GM23338 (cell line): ENCODE results near the gene CUL7.

ENCODE experiments used
- CREB1 ChIP-seq: fragments of 250-450 bp; sonication (Bioruptor Pico); IDR thresholded peaks from 2 replicates; pipeline ENCODE4 v1.5.0; 2020; ENCODE audit warnings: low read depth, mild to moderate bottlenecking, moderate library complexity
- CTCF ChIP-seq, 2 experiments: fragments of 200-600 bp in 1 of 2; sonication (generic) in 1 of 2; conservative IDR thresholded peaks; 2 replicates each; pipeline versions ENCODE4 v1.5.1 to v1.6.1; 2016 to 2017; ENCODE audit warnings: antibody characterized with exemption in 2 of 2, low read depth in 2 of 2, mild to moderate bottlenecking in 2 of 2, moderate library complexity in 1 of 2
- EZH2 ChIP-seq: fragments of 200-600 bp; sonication (generic); IDR thresholded peaks from one replicate; pipeline ENCODE4 v1.8.0; 2017; ENCODE audit warnings: antibody characterized with exemption, mild to moderate bottlenecking, low read depth; ENCODE audit not compliant: unreplicated experiment
- JUNB ChIP-seq: IDR thresholded peaks from one replicate; pipeline ENCODE4 v1.6.1; 2016; ENCODE audit warnings: antibody characterized with exemption; ENCODE audit not compliant: unreplicated experiment
- NANOG ChIP-seq: IDR thresholded peaks from 2 replicates; pipeline ENCODE4 v1.6.1; 2016; ENCODE audit warnings: antibody characterized with exemption, borderline replicate concordance
- POLR2AphosphoS5 ChIP-seq: IDR thresholded peaks from 2 replicates; pipeline ENCODE4 v1.6.1; 2016; ENCODE audit warnings: antibody characterized with exemption, low read depth
- STAT1 ChIP-seq: IDR thresholded peaks from one replicate; pipeline ENCODE4 v1.6.1; 2016; ENCODE audit warnings: antibody characterized with exemption; ENCODE audit not compliant: unreplicated experiment
- ZNF462 ChIP-seq: fragments of 250-450 bp; sonication (Bioruptor Pico); IDR thresholded peaks from 2 replicates; pipeline ENCODE4 v1.5.0; 2020; ENCODE audit warnings: mild to moderate bottlenecking, moderate library complexity

- TF ChIP-seq CTCF (conservative IDR thresholded peaks at IDR 0.05; ENCODE audit: low read depth in 2 of 2), result no peak
- no peak for TF ChIP-seq CREB1
- TF ChIP-seq NANOG, result no peak
- TF ChIP-seq EZH2, result no peak
- no peak for TF ChIP-seq STAT1
- no peak for TF ChIP-seq POLR2AphosphoS5
- TF ChIP-seq ZNF462, result no peak
- no peak for TF ChIP-seq JUNB
Observed at GRCh38 chr6:43082806-43083655, 29.4 kb upstream of the CUL7 start.
